Neural cell (in vitro differentiated cells): ENCODE results near the gene IL11. TPM values are rescaled to one million over a fixed set of nuclear protein-coding genes. Genes with fewer than 3 reads are reported as not detected.

ENCODE experiments used
- H2AFZ ChIP-seq: fragments of 200-600, 300-800 bp; sonication (generic), shearing (Covaris generic); 2 replicates; pipeline ENCODE4 v1.6.0; 2014; ENCODE audit warnings: low read depth, mild to moderate bottlenecking, antibody characterized with exemption, low read length, moderate library complexity
- H3F3A ChIP-seq: fragments of 200-600 bp; shearing (Covaris generic); 2 replicates; pipeline ENCODE4 v1.6.1; 2016; ENCODE audit warnings: mild to moderate bottlenecking, moderate library complexity, mixed read lengths, antibody characterized with exemption, low read length; ENCODE audit not compliant: insufficient read depth, poor library complexity, severe bottlenecking
- H3K27ac ChIP-seq: fragments of 200-600, 300-800 bp; sonication (generic), shearing (Covaris generic); 2 replicates; pipeline ENCODE4 v1.5.1; 2014; ENCODE audit warnings: mild to moderate bottlenecking, low read length, moderate library complexity
- H3K27me3 ChIP-seq: fragments of 300-800, 200-600 bp; sonication (generic), shearing (Covaris generic); 2 replicates; pipeline ENCODE4 v1.6.0; 2014; ENCODE audit warnings: mild to moderate bottlenecking, low read depth, low read length, moderate library complexity; ENCODE audit not compliant: insufficient read depth
- H3K36me3 ChIP-seq: fragments of 300-800, 200-600 bp; sonication (generic), shearing (Covaris generic); 2 replicates; pipeline ENCODE4 v1.5.1; 2014; ENCODE audit warnings: mild to moderate bottlenecking, antibody characterized with exemption, low read length, moderate library complexity; ENCODE audit not compliant: insufficient read depth
- H3K4me2 ChIP-seq: fragments of 300-800, 200-600 bp; sonication (generic), shearing (Covaris generic); 2 replicates; pipeline ENCODE4 v1.6.0; 2014; ENCODE audit warnings: mild to moderate bottlenecking, low read length
- H3K4me3 ChIP-seq: fragments of 300-800, 200-600 bp; sonication (generic), shearing (Covaris generic); 2 replicates; pipeline ENCODE4 v1.5.1; 2014; ENCODE audit warnings: mild to moderate bottlenecking, low read length, moderate library complexity
- H3K79me2 ChIP-seq: fragments of 200-600 bp; shearing (Covaris generic); replicated peaks from 2 replicates; pipeline ENCODE4 v1.6.0; 2014; ENCODE audit warnings: mild to moderate bottlenecking, low read length, moderate library complexity; ENCODE audit not compliant: insufficient read depth
- H3K9ac ChIP-seq: fragments of 300-800, 200-600 bp; sonication (generic), shearing (Covaris generic); 2 replicates; pipeline ENCODE4 v1.6.1; 2016; ENCODE audit warnings: mild to moderate bottlenecking, low read length, mixed read lengths
- H3K9me2 ChIP-seq: fragments of 200-600 bp; shearing (Covaris generic); 2 replicates; pipeline ENCODE4 v1.6.1; 2016; ENCODE audit warnings: mild to moderate bottlenecking, low read length, mixed read lengths; ENCODE audit not compliant: insufficient read depth
- H3K9me3 ChIP-seq: fragments of 200-600, 300-800 bp; sonication (generic), shearing (Covaris generic); 2 replicates; pipeline ENCODE4 v1.6.1; 2016; ENCODE audit warnings: mild to moderate bottlenecking, mixed run types, low read length, moderate library complexity, mixed read lengths
- H4K20me1 ChIP-seq: fragments of 200-600 bp; shearing (Covaris generic); 2 replicates; pipeline ENCODE4 v1.6.1; 2016; ENCODE audit warnings: mild to moderate bottlenecking, mixed run types; ENCODE audit not compliant: insufficient read depth
- EP300 ChIP-seq: fragments of 450-650 bp; conservative IDR thresholded peaks from 2 replicates; pipeline ENCODE4 v1.6.1; 2014; ENCODE audit warnings: antibody characterized with exemption, mild to moderate bottlenecking, moderate library complexity; ENCODE audit not compliant: poor library complexity, severe bottlenecking
- EZH2 ChIP-seq: fragments of 200-600, 300-800 bp; shearing (Covaris generic), sonication (generic); IDR thresholded peaks from 2 replicates; pipeline ENCODE4 v1.6.1; 2014; ENCODE audit warnings: antibody characterized with exemption, low read length, borderline replicate concordance, mild to moderate bottlenecking; ENCODE audit not compliant: insufficient read depth, poor library complexity, severe bottlenecking
- MXI1 ChIP-seq: fragments of 450-650 bp; conservative IDR thresholded peaks from 2 replicates; pipeline ENCODE4 v1.6.1; 2014; ENCODE audit warnings: antibody characterized with exemption, mild to moderate bottlenecking; ENCODE audit not compliant: poor library complexity, severe bottlenecking
- POLR2AphosphoS5 ChIP-seq: IDR thresholded peaks from 2 replicates; pipeline ENCODE4 v1.6.1; 2012
- RAD21 ChIP-seq: fragments of 450-650 bp; conservative IDR thresholded peaks from 2 replicates; pipeline ENCODE4 v1.6.1; 2014; ENCODE audit warnings: antibody characterized with exemption, mild to moderate bottlenecking, moderate library complexity
- SMC3 ChIP-seq: fragments of 450-650 bp; conservative IDR thresholded peaks from 2 replicates; pipeline ENCODE4 v1.6.1; 2014; ENCODE audit warnings: antibody characterized with exemption, mild to moderate bottlenecking, moderate library complexity; ENCODE audit not compliant: poor library complexity
- TAF1 ChIP-seq: IDR thresholded peaks from 2 replicates; pipeline ENCODE4 v1.6.1; 2012; ENCODE audit warnings: low read depth
- polyA plus RNA-seq: library from polyadenylated mRNA; depleted of rRNA; stranded (reverse); fragments of >200 nt; gene quantifications from 2 replicates; pipeline ENCODE4 v1.2.3, GENCODE V29; 2014
- TF ChIP-seq, protein P1 (sequence below): fragments of 450-650 bp; IDR thresholded peaks from 2 replicates; pipeline ENCODE4 v1.5.1; 2014; ENCODE audit warnings: antibody characterized with exemption, mild to moderate bottlenecking, moderate library complexity; ENCODE audit not compliant: poor library complexity, severe bottlenecking
- TF ChIP-seq, protein P2 (sequence below): IDR thresholded peaks from 2 replicates; pipeline ENCODE4 v1.6.1; 2012; ENCODE audit warnings: borderline replicate concordance

IL11 gene
- polyA plus RNA-seq, 1 donor from 2014 or later: 0.62 TPM

DNA sequence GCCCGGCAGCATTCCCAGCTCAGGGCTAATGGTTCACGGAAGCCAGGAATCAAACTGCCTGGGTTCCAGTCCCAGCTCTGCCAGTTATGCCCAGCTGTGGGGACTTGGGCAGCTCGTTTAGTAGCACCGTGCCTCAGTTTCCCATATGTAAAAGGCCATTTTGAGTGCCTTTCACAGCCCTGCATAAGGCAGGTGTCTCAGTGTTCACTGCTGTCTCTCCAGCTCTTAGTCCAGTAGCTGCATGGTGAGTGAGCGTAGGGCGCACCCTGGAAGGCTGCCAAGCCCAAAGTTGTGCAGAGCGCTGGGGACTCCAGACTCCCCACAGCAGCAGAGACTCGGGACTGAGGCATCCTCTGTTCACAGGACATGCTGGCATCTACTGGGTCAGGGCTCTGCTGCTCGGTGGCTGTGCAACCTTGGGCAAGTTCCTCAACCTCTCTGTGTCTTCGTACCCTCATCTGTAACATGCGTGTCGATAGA, 21.0 kb upstream of the IL11 start:
- Histone ChIP-seq H3K27me3 (no peaks in the 10 kb centered on the region), H3K9me2 (no peaks in the 10 kb centered on the region), H2AFZ (no peak overlapping the region), H3F3A (peaks cover 5% of the 10 kb centered on the region), H3K36me3 (no peaks in the 10 kb centered on the region), H3K9ac (no peak overlapping the region), H3K4me3 (no peak overlapping the region), H4K20me1 (peaks cover 21% of the 10 kb centered on the region), H3K4me2 (no peak overlapping the region), H3K27ac (no peak overlapping the region), H3K79me2 (peaks cover 19% of the 10 kb centered on the region), H3K9me3 (no peaks in the 10 kb centered on the region)
- TF ChIP-seq, protein P1, sequence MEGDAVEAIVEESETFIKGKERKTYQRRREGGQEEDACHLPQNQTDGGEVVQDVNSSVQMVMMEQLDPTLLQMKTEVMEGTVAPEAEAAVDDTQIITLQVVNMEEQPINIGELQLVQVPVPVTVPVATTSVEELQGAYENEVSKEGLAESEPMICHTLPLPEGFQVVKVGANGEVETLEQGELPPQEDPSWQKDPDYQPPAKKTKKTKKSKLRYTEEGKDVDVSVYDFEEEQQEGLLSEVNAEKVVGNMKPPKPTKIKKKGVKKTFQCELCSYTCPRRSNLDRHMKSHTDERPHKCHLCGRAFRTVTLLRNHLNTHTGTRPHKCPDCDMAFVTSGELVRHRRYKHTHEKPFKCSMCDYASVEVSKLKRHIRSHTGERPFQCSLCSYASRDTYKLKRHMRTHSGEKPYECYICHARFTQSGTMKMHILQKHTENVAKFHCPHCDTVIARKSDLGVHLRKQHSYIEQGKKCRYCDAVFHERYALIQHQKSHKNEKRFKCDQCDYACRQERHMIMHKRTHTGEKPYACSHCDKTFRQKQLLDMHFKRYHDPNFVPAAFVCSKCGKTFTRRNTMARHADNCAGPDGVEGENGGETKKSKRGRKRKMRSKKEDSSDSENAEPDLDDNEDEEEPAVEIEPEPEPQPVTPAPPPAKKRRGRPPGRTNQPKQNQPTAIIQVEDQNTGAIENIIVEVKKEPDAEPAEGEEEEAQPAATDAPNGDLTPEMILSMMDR: no peak
- TF ChIP-seq EP300: no peak
- TF ChIP-seq POLR2AphosphoS5: no peak
- TF ChIP-seq, protein P2, sequence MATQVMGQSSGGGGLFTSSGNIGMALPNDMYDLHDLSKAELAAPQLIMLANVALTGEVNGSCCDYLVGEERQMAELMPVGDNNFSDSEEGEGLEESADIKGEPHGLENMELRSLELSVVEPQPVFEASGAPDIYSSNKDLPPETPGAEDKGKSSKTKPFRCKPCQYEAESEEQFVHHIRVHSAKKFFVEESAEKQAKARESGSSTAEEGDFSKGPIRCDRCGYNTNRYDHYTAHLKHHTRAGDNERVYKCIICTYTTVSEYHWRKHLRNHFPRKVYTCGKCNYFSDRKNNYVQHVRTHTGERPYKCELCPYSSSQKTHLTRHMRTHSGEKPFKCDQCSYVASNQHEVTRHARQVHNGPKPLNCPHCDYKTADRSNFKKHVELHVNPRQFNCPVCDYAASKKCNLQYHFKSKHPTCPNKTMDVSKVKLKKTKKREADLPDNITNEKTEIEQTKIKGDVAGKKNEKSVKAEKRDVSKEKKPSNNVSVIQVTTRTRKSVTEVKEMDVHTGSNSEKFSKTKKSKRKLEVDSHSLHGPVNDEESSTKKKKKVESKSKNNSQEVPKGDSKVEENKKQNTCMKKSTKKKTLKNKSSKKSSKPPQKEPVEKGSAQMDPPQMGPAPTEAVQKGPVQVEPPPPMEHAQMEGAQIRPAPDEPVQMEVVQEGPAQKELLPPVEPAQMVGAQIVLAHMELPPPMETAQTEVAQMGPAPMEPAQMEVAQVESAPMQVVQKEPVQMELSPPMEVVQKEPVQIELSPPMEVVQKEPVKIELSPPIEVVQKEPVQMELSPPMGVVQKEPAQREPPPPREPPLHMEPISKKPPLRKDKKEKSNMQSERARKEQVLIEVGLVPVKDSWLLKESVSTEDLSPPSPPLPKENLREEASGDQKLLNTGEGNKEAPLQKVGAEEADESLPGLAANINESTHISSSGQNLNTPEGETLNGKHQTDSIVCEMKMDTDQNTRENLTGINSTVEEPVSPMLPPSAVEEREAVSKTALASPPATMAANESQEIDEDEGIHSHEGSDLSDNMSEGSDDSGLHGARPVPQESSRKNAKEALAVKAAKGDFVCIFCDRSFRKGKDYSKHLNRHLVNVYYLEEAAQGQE: no peak
- no peak for TF ChIP-seq TAF1
- TF ChIP-seq RAD21: no peak
- no peak for TF ChIP-seq MXI1
- TF ChIP-seq EZH2: no peak
- TF ChIP-seq SMC3: no peak

DNA sequence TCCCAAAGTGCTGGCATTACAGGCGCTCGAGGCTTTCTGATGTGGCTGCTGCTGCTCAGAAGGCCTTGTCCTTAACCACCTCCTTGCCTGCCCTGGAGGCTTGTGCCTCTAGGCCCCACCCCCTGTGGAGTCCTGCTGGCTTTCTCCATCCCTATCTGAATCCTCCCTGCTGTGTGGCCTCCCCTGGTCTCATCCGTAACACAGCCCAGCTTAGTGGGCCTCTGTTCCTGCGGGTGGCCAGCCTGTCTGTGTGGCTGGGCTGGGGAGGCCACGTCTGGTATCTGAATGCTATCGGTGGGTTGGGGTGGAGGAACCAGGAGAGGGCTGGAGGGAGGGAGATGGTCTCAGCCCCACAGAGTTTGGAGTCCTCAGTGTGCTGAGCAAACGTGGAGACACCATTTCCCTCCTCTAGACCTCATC, 20.2 kb upstream of the IL11 start:
- no peak for TF ChIP-seq EZH2
- TF ChIP-seq EP300: no peak
- no peak for TF ChIP-seq RAD21
- TF ChIP-seq, protein P1: no peak
- TF ChIP-seq POLR2AphosphoS5: no peak
- TF ChIP-seq TAF1: no peak
- TF ChIP-seq SMC3: no peak
- no peak for TF ChIP-seq MXI1
- TF ChIP-seq, protein P2: no peak
- no peaks in the 10 kb centered on the region for H3K9me2 ChIP-seq
- no peaks in the 10 kb centered on the region for H3K36me3 ChIP-seq
- no peak overlapping the region for H3K9ac ChIP-seq
- H2AFZ ChIP-seq: no peak overlapping the region
- no peak overlapping the region for H3K27ac ChIP-seq
- H3K4me3 ChIP-seq: no peak overlapping the region
- H3K9me3 ChIP-seq: no peaks in the 10 kb centered on the region
- peaks cover 5% of the 10 kb centered on the region for H3F3A ChIP-seq
- peaks cover 21% of the 10 kb centered on the region for H4K20me1 ChIP-seq
- H3K27me3 ChIP-seq: no peaks in the 10 kb centered on the region
- H3K79me2 ChIP-seq: peaks cover 22% of the 10 kb centered on the region
- H3K4me2 ChIP-seq: no peak overlapping the region
